Measurements from ENCODE around the gene SGTA. TPM values are rescaled to one million over a fixed set of nuclear protein-coding genes. Genes with fewer than 3 reads are reported as not detected.
"Not testable (repeated sequence)": the region's sequence is repeated elsewhere in the genome, so short reads cannot be mapped to it uniquely, and the experiment has no call there.

SGTA gene
- 72.5 TPM for polyA plus RNA-seq (2012; ENCODE audit: insufficient read depth, insufficient read length)

- peak within 1 kb of the TSS; percentile 94 for H3K4me3 ChIP-seq (ENCODE audit: low read length)
- DNase-seq (ENCODE audit: low read depth, low spot score) = peak; percentile 97
Observed at GRCh38 chr19:2782936-2783780, at the start of gene SGTA. Gene SGTA, minus strand, starts transcription at chr19:2783273. Its CDS starts 14,205 bp downstream, at chr19:2769068.

GRCh38 chr19:2827840-2828489 lies 44.9 kb upstream of the SGTA start:
- no peak for DNase-seq (ENCODE audit: low read depth, low spot score)
- H3K4me3 ChIP-seq (ENCODE audit: low read length) = no peak overlapping the region

- no peak for DNase-seq (ENCODE audit: low read depth, low spot score)
- no peak overlapping the region for H3K4me3 ChIP-seq (ENCODE audit: low read length)
Observed at GRCh38 chr19:2827022-2827421, 43.9 kb upstream of the SGTA start.

- DNase-seq (ENCODE audit: low read depth, low spot score) = no peak
- H3K4me3 ChIP-seq (ENCODE audit: low read length) = no peak overlapping the region
Observed at GRCh38 chr19:2824129-2824528, 41.1 kb upstream of the SGTA start.

GRCh38 chr19:2823646-2824045 lies 40.6 kb upstream of the SGTA start:
- no peak for DNase-seq (ENCODE audit: low read depth, low spot score)
- no peak overlapping the region for H3K4me3 ChIP-seq (ENCODE audit: low read length)

GRCh38 chr19:2822846-2823245 lies 39.8 kb upstream of the SGTA start:
- H3K4me3 ChIP-seq (ENCODE audit: low read length) = no peak overlapping the region
- no peak for DNase-seq (ENCODE audit: low read depth, low spot score)

- peak overlapping the region; percentile 84 for H3K4me3 ChIP-seq (ENCODE audit: low read length)
- DNase-seq (ENCODE audit: low read depth, low spot score) = no peak
Observed at GRCh38 chr19:2820112-2820702, 37.1 kb upstream of the SGTA start.

GRCh38 chr19:2819540-2820111 lies 36.6 kb upstream of the SGTA start, which contains the start of gene ZNF554:
Gene ZNF554, plus strand, starts transcription at chr19:2819868. Its CDS starts 204 bp downstream, at chr19:2820072.
- peak within 1 kb of the TSS; percentile 84 for H3K4me3 ChIP-seq (ENCODE audit: low read length)
- DNase-seq (ENCODE audit: low read depth, low spot score) = peak; percentile 97

- H3K4me3 ChIP-seq (ENCODE audit: low read length); DNase-seq (ENCODE audit: low read depth, low spot score): not testable (repeated sequence)
Observed at GRCh38 chr19:2817237-2817829, 34.3 kb upstream of the SGTA start.

- H3K4me3 ChIP-seq (ENCODE audit: low read length) = no peak overlapping the region
- no peak for DNase-seq (ENCODE audit: low read depth, low spot score)
Observed at GRCh38 chr19:2816641-2817040, 33.6 kb upstream of the SGTA start.

GRCh38 chr19:2815923-2816322 lies 32.9 kb upstream of the SGTA start:
- no peak for DNase-seq (ENCODE audit: low read depth, low spot score)
- no peak overlapping the region for H3K4me3 ChIP-seq (ENCODE audit: low read length)

GRCh38 chr19:2815191-2815614 lies 32.1 kb upstream of the SGTA start:
- no peak for DNase-seq (ENCODE audit: low read depth, low spot score)
- no peak overlapping the region for H3K4me3 ChIP-seq (ENCODE audit: low read length)

GRCh38 chr19:2814426-2814825 lies 31.4 kb upstream of the SGTA start:
- no peak for DNase-seq (ENCODE audit: low read depth, low spot score)
- no peak overlapping the region for H3K4me3 ChIP-seq (ENCODE audit: low read length)

- H3K4me3 ChIP-seq (ENCODE audit: low read length) = no peak overlapping the region
- DNase-seq (ENCODE audit: low read depth, low spot score) = no peak
Observed at GRCh38 chr19:2813235-2814160, 30.4 kb upstream of the SGTA start.

- no peak overlapping the region for H3K4me3 ChIP-seq (ENCODE audit: low read length)
- DNase-seq (ENCODE audit: low read depth, low spot score) = no peak
Observed at GRCh38 chr19:2812414-2813234, 29.6 kb upstream of the SGTA start.

- no peak overlapping the region for H3K4me3 ChIP-seq (ENCODE audit: low read length)
- no peak for DNase-seq (ENCODE audit: low read depth, low spot score)
Observed at GRCh38 chr19:2811735-2812413, 28.8 kb upstream of the SGTA start.

- no peak overlapping the region for H3K4me3 ChIP-seq (ENCODE audit: low read length)
- DNase-seq (ENCODE audit: low read depth, low spot score) = no peak
Observed at GRCh38 chr19:2811221-2811722, 28.2 kb upstream of the SGTA start.

All from Jurkat, Clone E6-1 (cell line).